Brain pericyte (primary cell): ENCODE results near the gene EHD2.
"Not testable (repeated sequence)": the region's sequence is repeated elsewhere in the genome, so short reads cannot be mapped to it uniquely, and the experiment has no call there.

Experiments
- DNase-seq: peaks from one replicate; pipeline ENCODE4 v3.0.0-alpha.2; 2012; ENCODE audit warnings: low read depth, low spot score

The EHD2 gene

DNA sequence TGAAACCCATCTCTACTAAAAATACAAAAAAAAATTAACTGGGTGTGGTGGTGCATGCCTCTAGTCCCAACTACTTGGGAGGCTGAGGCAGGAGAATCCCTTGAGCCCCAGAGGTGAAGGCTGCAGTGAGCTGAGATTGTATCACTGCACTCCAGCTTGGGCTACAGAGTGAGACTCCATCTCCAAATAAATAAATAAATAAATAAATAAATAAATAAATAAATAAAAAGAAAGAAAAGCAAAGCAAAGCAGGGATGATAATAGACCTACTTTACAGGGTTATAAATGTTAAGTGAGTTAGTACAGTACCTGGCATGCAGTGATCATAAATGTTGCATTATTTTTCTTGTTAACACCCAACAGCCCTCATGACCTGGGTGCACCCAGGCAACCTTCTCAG, 1.6 kb downstream of the EHD2 start:
- not testable (repeated sequence) for DNase-seq

- DNase-seq: no peak
Observed at GRCh38 chr19:47716270-47716937, 3.2 kb downstream of the EHD2 start.

DNA sequence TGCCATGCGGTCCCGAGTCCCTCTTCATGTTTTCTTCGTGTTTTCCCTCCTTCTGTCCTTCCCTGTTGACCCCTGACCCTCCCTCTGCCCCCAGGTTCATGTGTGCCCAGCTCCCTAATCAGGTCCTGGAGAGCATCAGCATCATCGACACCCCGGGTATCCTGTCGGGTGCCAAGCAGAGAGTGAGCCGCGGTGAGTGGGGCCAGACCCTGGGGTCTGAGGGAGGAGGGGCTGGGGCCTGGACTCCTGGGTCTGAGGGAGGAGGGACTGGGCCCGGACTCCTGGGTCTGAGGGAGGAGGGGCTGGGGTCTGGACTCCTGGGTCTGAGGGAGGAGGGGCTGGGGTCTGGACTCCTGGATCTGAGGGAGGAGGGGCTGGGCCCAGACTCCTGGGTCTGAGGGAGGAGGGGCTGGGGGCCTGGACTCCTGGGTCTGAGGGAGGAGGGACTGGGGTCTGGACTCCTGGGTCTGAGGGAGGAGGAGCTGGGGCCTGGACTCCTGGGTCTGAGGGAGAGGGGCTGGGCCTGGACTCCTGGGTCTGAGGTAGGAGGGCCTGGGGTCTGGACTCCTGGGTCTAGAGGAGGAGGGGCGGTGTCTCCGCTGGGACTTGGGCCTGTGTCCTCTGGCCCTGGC, 5.3 kb downstream of the EHD2 start:
- DNase-seq: not testable (repeated sequence)

DNA sequence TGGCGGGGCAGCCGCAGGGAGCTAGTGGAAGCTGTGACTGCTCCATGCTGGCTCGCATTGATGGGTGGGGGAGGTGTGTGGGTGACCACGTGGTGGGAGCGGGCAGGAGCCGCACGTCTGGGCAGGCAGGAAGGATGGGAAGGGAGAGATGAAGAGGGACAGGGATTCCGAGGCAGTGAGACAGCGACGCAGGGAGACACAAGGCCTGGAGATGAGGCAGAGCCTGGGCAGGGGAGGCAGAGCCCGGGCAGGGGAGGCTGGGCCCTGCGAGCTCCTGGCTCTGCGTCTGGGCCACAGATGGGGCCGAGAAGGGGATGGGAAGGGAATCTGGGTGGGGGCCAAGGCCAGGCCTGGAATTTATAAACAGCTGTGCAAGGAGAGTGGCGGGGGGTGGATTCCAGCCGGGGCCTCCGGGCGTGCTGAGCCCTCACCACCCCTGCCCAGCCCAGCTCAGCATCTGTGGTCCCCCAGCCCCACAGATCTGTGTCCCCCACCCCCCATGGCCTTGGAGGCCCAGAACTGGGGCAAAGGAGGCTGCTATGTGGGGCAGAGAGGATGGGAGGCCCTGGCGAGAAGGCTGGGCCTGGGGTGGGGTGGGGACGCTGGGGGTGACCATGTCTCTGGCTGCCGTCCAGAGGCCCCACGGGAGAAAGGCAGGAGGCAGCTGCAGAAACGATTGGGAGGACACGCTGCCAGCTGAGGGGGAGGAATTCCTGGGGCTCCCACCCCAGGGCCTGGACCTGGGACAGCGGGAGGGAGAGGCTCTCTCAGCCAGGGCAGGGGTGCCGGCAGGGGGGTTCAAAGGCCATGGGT, 6.0 kb downstream of the EHD2 start:
- peak; percentile 93 for DNase-seq

DNA sequence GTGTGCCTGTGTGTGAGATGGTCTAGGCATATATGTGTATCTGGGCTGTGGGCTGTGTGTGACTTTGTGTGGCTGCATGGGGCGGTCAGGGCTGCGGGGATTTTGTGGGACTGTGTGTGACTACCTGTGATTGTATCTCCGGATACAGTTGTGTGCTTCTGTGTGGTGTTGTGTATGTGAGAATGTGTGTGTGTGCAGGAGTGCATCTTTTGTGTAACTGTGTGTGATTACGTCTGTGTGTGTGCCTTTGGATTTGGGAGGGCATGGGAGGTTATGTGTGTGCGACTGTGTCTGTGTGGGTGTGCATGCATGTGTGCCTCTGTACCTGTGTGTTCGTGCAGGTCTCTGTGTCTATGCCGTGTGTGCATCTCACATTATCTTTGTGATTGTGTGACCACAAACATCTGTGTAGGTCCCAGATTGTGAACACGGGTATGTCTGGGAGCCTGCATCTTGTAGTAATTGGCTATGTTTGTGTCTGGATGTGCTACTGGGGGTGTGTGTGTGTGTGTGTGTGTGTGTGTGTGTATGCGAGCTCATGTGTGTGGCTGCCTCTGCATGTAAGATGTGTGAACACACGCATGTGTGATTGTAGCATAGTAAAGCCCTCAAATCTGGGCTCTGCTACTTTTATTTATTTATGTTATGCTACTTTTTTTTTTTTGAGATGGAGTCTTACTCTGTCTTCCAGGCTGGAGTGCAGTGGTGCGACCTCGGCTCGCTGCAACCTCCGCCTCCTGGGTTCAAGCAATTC, 7.6 kb downstream of the EHD2 start:
- DNase-seq: no peak

GRCh38 chr19:47723581-47723940, 10.3 kb downstream of the EHD2 start:
- no peak for DNase-seq

GRCh38 chr19:47725759-47726401, 12.7 kb downstream of the EHD2 start:
- DNase-seq: no peak

DNA sequence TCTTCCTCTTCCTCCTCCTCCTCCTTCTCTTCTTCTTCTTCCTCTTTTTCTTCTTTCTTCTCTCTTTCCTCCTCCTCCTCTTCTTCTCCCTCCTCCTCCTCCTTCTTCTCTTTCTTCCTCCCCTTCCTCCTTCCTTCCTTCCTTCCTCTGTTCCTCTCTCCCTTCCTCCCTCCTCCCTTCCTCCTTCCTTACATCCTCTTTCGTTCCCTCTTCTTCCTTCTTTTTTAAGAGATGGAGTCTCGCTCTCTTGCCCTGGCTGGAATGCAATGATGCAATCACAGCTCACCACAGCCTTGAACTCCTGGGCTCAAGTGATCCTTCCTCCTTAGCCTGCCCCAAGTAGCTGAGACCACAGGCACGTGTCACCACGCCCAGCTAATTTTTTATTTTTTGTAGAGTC, 13.2 kb downstream of the EHD2 start:
- DNase-seq: no peak

GRCh38 chr19:47728295-47728694, 15.1 kb downstream of the EHD2 start:
- not testable (repeated sequence) for DNase-seq

GRCh38 chr19:47729468-47729798, 16.2 kb downstream of the EHD2 start:
- DNase-seq: no peak

DNA sequence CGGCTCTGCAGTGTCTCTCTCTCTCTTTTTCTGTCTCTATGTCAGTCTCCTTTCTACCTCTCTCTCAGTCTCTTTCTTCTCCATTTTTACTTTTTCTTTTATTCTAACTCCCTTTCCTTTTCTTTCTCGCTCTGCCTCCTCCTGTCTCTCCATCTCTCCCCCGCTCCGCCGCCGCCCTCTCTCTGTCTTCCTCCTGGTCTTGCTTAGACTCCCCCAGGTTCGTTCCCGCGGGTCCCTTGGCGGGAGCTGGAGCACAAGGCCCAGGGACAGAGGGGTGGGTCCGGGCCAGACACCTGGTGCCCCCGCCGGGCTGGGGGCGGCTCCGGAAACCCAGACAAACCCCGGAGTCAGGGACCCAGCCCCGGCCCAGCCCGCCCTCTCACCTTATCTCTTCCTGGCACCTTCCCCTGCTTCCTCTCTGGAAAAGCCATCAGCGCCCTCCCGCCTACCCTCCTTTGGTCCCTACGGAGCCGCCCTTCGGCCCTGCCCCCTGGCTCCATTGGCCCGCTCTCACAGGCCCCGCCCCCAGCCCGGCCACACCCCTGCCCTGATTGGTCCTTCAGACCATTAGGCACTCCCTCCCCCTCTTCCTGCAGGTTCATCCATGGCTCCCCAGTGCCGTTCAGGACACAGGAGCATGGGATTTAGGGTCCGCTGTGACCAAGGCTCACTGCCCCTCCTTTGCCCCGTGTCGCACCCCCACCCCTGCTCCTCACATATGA, 16.7 kb downstream of the EHD2 start:
- no peak for DNase-seq

DNA sequence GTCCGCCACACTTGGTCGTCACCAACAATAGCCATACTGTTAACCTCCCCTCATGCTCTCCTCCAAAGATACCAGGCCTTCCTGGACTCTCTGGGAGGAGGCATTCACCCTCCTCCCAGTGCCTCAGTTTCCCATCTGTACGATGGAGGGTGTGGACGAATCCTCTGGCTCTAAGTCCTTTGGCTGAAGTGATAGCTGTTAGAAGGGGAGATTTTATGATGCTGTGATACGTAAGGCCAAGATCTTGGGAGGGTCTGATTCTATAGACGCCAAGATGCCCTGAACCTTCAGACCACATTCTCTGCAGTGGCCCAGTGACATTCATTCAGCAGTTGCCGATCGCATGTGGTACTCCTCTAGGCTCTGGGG, 17.3 kb downstream of the EHD2 start:
- no peak for DNase-seq

- no peak for DNase-seq
Observed at GRCh38 chr19:47730910-47731309, 17.7 kb downstream of the EHD2 start.

DNA sequence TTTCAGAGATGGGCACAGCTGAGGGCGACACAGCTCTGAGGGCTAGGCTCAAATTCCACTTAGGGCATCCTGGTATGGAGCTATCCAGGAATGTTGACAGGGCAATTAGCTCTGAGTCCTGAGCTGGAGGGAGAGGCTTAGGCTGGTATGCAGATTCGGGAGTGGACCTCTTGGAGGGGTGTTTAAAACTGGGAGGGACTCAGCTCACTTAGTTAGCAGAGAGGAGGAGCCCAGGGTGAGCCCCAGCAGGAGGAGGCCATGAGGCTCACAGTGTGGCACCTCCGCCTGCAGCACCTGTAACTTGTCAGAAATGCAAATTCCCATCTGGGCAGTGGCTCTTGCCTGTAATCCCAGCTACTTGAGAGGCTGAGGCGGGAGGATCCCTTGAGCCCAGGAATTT, 21.9 kb downstream of the EHD2 start:
- DNase-seq: no peak

DNA sequence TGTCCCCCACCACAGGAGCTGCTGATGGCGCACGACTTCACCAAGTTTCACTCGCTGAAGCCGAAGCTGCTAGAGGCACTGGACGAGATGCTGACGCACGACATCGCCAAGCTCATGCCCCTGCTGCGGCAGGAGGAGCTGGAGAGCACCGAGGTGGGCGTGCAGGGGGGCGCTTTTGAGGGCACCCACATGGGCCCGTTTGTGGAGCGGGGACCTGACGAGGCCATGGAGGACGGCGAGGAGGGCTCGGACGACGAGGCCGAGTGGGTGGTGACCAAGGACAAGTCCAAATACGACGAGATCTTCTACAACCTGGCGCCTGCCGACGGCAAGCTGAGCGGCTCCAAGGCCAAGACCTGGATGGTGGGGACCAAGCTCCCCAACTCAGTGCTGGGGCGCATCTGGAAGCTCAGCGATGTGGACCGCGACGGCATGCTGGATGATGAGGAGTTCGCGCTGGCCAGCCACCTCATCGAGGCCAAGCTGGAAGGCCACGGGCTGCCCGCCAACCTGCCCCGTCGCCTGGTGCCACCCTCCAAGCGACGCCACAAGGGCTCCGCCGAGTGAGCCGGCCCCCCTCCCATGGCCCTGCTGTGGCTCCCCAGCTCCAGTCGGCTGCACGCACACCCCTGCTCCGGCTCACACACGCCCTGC, 27.8 kb downstream of the EHD2 start:
- no peak for DNase-seq

DNA sequence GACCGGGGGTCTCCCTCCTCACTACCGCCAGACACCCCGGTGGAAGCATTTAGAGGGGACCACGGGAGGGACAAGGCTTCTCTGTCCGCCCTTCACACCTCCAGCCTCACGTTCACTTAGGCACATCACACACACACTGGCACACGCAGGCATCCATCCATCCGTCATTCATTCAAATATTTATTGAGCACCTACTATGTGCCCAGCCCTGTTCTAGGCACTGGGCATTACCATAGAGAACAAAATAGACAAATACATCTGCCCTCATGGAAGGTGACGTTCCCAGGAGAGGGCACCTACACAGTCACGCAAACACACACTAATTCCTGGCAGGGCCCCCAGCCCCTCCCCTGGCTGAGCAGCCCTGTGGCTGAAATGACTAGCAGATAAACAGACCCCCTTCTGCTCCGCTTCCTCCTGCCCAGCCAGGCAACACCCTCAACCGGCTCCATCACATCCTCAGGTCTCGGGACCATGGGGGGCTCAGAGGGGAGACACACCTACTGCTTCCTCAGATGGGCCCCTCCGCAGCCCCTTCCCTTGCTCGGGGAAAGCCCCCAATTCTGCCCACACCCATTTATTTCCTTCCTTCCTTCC, 28.4 kb downstream of the EHD2 start:
- no peak for DNase-seq

GRCh38 chr19:47742634-47743033, 29.4 kb downstream of the EHD2 start:
- no peak for DNase-seq

DNA sequence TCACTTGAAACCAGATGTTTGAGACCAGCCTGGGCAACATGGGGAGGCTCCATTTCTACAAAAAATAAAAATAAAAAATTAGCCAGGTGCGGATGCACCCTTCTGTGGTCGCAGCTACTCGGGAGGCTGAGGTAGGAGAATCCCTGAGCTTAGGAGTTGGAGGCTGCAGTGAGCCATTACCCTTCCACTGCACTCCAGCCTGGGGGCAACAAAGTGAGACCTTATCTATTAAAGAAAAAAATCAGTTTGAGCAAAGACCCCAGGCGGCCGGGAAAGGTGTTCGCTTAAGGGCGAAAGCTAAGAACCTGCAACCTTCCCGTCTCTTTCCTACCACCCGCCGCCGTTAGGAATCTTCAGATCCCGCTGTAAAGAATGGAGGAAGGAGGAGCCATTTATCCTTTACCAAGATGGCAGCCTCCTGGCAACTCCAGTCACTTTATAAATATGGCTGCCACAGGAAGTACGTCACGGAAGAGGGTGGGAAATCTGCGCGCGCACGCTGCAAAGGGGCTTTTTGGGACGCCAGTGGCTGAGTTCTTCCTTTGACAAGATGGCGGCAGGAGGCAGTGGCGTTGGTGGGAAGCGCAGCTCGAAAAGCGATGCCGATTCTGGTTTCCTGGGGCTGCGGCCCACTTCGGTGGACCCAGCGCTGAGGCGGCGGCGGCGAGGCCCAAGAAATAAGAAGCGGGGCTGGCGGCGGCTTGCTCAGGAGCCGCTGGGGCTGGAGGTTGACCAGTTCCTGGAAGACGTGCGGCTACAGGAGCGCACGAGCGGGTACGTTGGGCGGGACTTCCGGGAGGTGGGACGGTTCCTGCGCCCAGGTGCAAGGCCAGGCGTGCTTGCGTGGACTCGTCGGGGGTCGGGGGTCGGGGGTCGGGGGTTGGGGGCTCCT, 32.0 kb downstream of the EHD2 start, which contains the start of gene NOP53:
Gene NOP53, plus strand, starts transcription at position 537 of the 892 bp plus-strand sequence. Its CDS starts 14 bp downstream, at position 551.
- DNase-seq: peak; percentile 88

DNA sequence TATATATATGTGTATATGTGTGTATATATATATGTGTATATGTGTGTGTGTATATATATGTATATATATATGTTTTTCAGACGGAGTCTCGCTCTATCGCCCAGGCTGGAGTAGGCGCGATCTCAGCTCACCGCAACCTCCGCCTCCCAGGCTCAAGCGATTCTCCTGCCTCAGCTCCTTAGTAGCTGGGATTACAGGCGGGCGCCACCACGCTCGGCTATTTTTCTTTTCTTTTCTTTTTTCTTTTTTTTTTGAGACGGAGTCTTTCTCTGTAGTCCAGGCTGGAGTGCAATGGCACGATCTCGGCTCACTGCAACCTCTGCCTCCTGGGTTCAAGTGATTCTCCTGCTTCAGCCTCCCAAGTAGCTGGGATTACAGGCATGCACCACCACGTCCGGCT, 32.9 kb downstream of the EHD2 start:
- DNase-seq: not testable (repeated sequence)
